AG09319 (cell line): ENCODE measurements around the gene TTC9B.

Experiments
- DNase-seq: peaks from one replicate; pipeline ENCODE4 v3.0.0-alpha.2; 2010; ENCODE audit warnings: low read depth; ENCODE audit errors: extremely low read depth
- TF ChIP-seq, protein P1 (sequence below): IDR thresholded peaks from 2 replicates; pipeline ENCODE4 v1.5.1; 2011; ENCODE audit warnings: low read depth, mild to moderate bottlenecking, inconsistent platforms, low read length, moderate library complexity

TTC9B gene

DNA sequence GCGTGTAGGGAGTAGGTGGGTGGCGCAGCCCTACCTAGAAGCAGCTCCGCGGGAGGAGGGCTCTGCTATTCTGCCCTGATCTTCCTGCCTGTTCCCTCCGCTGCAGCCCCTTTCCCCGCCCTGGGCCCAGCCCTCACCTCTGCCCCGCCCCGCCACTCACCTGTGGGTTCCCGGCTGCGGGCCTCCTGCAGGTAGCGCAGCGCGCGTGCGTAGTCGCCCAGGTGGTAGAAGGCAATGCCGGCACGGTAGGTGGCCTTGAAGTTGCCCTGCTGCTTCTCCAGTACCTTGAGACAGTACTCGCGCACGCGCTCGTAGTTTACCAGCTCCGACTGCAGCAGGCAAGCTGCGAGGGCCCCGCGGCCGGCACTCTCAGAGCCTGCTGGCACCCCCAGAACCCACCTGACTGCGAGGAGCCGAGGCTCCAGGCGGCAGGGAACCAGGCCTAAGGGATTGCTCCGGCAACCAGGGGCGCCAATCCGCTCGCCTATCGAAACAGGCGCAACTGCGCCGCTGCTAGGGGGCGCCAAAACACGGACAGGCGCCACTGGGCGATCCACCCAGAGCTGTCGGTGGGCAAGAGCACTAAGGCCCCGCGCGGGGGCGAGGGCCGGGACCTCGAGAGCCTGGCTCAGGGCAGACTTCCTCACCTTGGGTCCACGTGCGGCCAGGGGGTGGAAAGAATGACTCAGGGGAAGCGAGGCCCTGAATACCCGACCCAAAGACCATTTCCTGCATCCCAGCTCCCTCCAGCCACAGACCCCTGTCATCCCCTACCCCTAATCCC is 965 bp downstream of the TTC9B start:
- DNase-seq = no peak
- TF ChIP-seq, protein P1, sequence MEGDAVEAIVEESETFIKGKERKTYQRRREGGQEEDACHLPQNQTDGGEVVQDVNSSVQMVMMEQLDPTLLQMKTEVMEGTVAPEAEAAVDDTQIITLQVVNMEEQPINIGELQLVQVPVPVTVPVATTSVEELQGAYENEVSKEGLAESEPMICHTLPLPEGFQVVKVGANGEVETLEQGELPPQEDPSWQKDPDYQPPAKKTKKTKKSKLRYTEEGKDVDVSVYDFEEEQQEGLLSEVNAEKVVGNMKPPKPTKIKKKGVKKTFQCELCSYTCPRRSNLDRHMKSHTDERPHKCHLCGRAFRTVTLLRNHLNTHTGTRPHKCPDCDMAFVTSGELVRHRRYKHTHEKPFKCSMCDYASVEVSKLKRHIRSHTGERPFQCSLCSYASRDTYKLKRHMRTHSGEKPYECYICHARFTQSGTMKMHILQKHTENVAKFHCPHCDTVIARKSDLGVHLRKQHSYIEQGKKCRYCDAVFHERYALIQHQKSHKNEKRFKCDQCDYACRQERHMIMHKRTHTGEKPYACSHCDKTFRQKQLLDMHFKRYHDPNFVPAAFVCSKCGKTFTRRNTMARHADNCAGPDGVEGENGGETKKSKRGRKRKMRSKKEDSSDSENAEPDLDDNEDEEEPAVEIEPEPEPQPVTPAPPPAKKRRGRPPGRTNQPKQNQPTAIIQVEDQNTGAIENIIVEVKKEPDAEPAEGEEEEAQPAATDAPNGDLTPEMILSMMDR = peak; percentile 19

DNA sequence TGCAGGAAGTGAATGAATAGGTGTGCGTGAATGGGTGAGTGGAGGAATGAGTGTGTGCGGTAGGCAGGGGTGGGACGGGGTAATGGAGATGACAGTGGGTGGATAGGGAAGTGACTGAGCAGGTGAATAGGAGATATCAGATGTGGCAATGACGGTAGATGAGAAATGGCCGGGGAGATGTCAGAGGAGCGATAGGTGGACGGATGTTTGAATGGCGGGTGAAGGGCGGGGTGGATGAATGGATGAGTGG is 1.5 kb downstream of the TTC9B start:
- DNase-seq = no peak

DNA sequence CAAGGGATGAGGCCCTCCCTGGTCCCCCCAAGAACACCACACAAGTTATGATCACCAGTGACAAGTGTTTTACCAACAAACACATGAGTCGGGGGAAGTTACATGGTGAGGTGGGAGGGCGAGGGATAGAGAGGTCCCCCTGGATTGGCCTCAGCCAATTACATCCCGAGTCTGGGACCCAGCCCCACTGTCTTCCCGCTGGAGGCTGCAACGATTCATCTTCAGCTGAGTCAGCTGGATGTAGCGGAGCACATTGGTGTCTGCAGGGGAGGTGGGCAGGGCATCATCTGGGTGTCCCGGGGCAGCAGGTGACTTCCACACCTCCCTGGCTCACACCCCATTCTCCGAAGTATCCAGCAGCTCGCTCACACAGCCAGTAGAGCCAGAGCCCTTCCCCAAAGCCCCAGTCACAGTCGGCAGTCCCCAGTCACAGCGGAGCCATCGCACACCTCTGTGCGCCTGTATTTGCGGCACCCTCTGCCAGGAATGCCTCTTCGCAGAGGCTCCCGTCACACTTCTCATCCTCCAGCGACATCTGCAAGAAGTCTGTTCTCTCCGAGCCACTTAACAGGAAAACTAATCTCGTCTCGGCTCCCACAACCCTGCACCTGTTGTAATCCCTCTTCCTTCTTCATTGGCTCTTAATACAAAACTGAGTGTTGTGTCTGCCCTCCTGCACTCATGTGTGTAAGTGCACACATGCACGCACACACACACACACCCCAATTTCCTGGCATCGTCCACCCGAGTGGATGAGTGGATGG is 2.0 kb downstream of the TTC9B start:
- DNase-seq = no peak
- TF ChIP-seq, protein P1 = no peak

More for the DNA sequence above, 1.5 kb downstream of the TTC9B start:
- TF ChIP-seq, protein P1 = no peak

DNA sequence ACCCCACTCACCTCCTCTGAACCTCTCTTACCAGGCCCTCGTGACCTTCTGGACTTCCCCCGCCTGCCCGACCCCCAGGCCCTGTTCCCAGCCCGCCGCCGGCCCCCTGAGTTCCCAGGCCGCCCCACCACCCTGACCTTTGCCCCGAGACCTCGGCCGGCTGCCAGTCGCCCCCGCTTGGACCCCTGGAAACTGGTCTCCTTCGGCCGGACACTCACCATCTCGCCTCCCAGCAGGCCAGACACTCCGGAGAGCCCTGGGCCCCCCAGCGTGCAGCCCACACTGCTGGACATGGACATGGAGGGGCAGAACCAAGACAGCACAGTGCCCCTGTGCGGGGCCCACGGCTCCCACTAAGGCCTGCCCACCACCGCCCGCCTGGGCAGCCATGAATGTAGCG is 3.2 kb downstream of the TTC9B start:
- TF ChIP-seq, protein P1 = no peak
- DNase-seq = no peak

DNA sequence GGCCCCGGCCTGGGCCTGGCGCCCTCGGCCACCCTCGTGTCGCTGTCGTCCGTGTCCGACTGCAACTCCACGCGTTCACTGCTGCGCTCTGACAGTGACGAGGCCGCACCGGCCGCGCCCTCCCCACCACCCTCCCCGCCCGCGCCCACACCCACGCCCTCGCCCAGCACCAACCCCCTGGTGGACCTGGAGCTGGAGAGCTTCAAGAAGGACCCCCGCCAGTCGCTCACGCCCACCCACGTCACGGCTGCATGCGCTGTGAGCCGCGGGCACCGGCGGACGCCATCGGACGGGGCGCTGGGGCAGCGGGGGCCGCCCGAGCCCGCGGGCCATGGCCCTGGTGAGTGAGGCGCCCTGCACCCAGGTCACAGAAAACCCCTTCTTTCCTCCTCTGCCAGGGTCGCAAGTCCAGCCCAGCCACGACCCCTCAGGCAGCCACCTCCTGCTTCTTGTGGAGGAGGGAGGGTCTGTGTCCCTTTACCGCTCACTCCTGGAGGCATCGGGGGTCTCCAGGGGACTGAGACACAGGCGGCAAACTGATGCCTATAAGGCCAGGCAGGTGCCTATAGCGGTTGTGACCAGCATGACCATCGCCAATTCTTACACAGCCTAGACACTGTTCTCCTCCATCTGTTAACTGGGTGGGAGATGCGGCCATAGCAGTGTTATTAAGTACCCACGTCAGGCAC is 4.2 kb downstream of the TTC9B start:
- DNase-seq = no peak
- TF ChIP-seq, protein P1 = no peak

DNA sequence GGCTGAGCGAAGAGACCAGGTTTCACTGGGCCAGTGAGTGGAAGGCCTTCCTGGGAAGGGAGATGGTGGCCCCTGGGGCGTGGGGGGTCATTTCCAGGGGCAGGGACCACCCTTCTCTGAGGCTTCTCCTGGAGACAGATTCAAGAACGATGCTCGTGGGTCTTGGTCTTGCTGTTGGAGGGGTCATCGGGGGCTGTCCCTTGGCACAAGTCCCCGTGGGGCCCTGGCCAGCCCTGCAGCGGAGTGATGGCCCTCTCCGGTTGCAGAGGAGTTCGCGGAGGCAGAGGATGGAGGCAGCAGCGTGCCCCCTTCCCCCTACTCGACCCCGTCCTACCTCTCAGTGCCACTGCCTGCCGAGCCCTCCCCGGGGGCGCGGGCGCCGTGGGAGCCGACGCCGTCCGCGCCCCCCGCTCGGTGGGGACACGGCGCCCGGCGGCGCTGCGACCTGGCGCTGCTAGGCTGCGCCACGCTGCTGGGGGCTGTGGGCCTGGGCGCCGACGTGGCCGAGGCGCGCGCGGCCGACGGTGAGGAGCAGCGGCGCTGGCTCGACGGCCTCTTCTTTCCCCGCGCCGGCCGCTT is 4.8 kb downstream of the TTC9B start:
- DNase-seq = no peak
- TF ChIP-seq, protein P1 = no peak

DNA sequence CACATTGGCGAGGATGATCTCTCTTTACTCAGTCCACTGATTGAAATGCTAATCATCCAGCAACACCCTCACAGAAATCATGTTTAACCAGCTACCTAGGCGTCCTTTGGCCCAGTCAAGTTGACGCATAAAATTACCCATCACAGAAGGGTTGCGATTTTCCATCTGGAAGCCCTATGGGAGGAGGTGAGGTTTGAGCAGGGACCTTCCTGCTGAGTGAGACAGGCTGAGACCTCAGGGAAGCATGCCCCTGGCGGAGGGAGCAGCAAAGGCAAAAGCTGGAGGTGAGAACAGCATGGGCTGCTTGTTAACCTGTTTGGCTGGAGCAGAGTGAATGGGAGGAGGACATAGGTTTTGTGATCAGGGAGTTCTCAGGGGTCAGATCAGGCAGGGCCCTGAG is 7.3 kb downstream of the TTC9B start:
- no peak for DNase-seq
- TF ChIP-seq, protein P1 = no peak
